GM20000 (cell line): ENCODE measurements around the gene RHAG.
"Not testable (repeated sequence)": the region's sequence is repeated elsewhere in the genome, so short reads cannot be mapped to it uniquely, and the experiment has no call there.

Experiments
- DNase-seq: peaks from one replicate; pipeline ENCODE4 v3.0.0; 2012; ENCODE audit warnings: low spot score
- TF ChIP-seq, protein P1 (sequence below): IDR thresholded peaks from 2 replicates; pipeline ENCODE4 v1.5.1; 2012; ENCODE audit warnings: mild to moderate bottlenecking, control low read depth; ENCODE audit errors: extremely low read depth, missing control alignments

The RHAG gene

DNA sequence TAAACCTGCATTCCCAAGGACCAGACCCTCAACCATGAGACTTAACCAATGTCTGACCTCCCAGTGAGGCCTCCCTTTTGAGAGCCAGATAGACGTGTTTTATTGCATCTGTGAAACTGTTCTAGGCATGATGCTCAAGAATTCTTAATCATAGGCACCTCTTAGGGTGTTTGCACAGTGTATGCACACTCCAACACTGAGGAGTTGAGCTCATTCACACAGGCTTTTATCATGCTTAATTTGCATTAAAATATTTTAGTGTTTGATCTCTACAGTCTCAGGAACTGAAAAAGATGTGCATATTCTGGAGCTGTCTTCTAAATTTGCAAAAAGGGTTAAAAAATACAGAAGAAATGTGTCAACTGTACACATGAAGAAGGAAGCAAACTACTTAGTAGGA lies 27.4 kb downstream of the RHAG start:
- TF ChIP-seq, protein P1, sequence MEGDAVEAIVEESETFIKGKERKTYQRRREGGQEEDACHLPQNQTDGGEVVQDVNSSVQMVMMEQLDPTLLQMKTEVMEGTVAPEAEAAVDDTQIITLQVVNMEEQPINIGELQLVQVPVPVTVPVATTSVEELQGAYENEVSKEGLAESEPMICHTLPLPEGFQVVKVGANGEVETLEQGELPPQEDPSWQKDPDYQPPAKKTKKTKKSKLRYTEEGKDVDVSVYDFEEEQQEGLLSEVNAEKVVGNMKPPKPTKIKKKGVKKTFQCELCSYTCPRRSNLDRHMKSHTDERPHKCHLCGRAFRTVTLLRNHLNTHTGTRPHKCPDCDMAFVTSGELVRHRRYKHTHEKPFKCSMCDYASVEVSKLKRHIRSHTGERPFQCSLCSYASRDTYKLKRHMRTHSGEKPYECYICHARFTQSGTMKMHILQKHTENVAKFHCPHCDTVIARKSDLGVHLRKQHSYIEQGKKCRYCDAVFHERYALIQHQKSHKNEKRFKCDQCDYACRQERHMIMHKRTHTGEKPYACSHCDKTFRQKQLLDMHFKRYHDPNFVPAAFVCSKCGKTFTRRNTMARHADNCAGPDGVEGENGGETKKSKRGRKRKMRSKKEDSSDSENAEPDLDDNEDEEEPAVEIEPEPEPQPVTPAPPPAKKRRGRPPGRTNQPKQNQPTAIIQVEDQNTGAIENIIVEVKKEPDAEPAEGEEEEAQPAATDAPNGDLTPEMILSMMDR, result no peak
- DNase-seq, result no peak

DNA sequence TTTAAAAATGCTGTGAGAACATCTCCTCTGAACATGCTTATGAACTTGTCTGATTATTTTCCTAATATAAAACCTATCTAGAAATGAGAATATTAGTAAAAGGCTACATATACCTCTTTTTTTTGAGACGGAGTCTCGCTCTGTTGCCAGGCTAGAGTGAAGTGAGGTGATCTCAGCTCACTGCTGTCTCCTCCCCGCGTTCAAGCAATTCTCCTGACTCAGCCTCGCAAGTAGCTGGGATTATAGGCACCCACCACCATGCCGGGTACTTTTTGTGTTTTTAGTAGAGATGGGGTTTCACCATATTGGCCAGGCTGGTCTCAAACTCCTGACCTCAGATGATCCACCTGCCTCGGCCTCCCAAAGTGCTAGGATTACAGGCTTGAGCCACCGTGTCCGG lies 28.4 kb downstream of the RHAG start:
- not testable (repeated sequence) for DNase-seq

DNA sequence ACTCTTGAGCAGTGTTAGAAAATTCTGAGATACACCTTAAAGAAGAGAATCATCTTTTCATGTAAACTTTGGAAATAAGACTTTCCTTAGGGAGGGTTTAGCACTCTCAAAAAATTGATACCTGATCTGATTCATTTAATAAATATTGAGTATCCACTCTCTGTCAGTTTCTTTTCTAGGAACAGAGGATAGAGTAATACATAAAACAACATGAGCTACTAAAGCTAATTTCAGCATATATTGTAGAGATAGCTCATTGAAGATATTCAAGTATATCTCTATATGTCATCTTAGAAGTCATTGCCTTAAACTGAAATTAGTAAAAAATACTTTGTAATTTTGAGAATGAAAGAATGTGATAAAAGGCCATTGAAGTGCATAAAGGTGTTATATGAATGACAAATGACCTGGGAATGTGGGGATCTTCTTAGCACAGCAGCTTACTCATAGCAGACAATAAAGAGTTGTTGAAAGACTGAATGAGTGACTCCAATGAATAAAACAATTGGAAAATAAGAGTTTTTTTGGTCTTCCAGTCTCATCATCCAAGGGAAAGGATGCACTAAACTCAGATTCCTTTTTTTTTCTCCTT lies 29.2 kb downstream of the RHAG start:
- no peak for DNase-seq
- TF ChIP-seq, protein P1, result no peak

DNA sequence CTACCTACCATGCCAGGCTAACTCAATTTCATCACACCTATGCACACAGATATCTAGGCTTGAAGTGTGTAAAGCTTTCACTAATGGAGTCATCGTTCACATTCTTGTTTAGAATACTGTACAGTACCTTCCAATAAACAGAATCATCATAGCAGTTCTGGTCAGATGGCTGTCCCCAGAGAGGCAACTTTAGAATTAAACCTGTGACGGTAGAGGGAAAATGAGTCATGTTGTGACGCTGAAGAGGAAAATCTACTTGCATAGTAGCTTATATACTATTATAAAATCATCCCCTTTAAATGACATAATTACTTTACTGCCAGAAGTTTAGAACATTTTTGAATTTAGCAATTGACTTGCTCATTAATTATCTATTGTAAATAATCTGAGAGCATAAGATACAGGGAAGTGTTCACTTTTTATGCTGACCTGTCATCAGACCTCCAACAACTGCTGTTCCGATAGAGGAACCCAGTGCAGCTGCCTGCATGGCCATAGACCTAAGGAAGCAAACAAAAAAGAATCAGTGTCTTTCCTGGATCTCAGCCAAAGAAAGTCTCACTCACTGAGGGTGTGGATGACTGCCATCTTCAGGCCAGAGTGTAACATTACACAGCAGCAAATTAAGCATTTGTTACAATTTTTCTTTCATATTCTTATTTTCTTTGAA lies 29.8 kb downstream of the RHAG start:
- peak; percentile 64 for DNase-seq
- TF ChIP-seq, protein P1, result peak; percentile 88

DNA sequence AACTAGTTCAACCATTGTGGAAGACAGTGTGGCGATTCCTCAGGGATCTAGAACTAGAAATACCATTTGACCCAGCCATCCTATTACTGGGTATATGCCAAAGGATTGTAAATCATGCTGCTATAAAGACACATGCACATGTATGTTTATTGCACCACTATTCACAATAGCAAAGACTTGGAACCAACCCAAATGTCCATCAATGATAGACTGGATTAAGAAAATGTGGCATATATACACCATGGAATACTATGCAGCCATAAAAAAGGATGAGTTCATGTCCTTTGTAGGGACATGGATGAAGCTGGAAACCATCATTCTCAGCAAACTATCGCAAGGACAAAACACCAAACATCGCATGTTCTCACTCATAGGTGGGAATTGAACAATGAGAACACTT lies 32.6 kb downstream of the RHAG start:
- not testable (repeated sequence) for DNase-seq

DNA sequence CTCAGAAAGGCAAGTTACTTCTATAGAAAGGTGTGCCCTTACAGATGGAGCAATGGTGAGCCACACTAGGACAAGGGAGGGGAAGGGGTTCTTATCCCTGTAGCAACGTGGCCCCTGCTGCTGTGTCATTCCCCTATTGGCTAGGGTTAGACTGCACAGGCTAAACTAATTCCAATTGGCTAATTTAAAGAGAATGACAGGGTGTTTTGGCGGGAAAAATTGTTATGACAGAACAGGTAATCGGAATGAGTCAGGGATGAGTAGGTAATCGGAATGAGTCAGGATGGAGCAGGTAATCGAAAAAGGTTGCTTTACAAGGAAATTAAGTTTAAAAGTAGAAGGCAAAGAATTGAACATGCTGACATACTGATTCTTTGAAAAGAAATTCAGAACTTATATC lies 49.4 kb downstream of the RHAG start:
- DNase-seq, result not testable (repeated sequence)

DNA sequence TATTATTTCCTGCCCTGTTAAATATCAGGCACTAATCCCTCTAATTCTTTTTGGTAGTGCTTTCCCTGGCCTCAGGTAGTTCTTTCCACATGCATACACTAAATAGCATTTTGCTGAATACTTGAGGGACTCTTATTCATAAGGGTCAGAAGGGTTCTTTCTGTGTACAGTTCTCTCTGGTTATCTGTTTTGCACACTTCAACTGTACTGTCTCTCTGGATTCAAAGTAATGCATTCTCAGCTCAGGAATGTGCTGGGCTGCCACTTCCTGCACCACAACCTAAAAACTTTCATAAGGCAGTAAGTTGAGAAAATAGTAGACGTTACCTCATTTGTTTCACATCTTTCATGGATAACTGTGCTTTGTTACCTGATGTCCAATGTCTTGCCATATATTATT lies 54.1 kb downstream of the RHAG start:
- no peak for DNase-seq
- TF ChIP-seq, protein P1, result no peak

DNA sequence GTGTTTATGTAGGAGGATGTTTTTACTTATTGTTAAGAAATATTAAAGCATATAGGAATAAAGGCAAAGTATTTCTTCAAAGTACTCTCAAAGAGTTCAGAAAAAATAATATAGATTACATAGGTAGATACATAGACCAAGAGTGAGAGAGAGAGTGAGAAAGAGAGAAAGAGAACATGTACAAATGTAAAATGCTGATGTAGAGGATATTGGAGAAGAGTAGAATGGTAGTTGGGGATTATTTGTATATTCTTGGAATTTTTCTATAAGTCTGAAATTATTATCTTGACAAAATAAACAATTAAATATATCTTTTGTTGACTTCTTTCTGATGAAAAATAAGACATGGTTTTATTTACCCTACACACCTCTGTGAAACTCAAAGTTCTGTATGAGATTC lies 57.0 kb downstream of the RHAG start:
- TF ChIP-seq, protein P1, result no peak
- DNase-seq, result no peak

DNA sequence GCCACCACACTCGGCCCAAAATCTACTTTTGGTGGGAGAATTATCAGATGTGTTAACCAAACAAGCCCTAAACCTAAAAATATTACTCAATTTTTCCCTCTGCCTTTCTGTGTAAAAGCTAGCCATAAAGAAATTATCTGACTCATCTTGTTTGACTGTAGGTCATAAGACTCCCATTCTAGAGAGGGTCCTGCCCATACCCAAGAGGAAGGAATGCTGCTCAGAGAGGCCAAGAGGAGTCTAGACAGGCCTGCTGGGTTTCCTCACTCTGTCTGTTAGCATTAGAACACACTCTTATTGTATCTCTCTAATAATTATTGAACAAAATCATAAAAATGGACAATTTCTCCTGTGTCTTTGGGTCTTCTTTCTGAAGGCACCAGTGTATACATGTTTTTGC lies 60.0 kb downstream of the RHAG start:
- DNase-seq, result no peak
- TF ChIP-seq, protein P1, result no peak
